ENCODE measurements around the gene PLEKHN1.
A peak's percentile ranks its signal among the peaks of the same experiment; 100 is the strongest.

Gene PLEKHN1

DNA sequence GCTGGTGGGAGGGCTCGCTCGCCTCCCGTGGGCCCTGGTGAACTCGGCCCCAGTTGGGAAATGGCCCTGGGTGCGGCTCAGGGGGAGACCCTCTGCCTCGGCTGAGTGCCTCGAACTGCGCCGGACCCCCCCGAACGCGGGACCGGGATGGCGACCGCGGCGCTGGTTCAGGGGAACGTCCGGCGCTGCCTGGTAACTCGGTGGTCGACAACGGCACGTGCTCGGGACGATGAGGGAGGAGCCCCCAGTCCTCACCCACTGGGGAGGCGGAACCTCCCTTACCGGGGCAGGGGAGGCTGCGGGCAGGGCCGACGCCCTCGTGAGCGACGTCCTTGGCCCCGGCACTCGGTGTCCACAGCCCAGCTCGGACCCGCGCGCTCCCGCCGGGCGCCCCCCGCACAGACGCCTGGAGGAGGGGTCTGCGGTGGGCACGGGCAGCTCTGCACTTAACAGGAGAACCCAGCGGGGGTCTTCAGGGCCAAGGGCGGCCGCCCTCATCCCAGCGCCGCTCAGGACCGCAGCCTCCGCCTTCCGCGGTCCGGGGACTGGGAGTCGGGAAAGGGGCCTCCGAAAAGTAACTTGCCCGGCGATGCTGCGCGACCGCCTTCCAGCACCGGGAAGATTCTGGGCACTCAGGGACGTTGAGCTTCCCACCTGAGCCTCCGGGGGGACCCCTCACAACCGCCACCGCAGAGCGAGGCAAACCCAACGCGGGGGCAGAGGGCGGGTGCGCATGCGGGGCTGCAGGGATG lies 31.9 kb downstream of the PLEKHN1 start:
- no peak overlapping the region for H3K9ac ChIP-seq
- H3K79me2 ChIP-seq: no peaks in the 10 kb centered on the region
- H3K27ac ChIP-seq: no peak overlapping the region
- H3K4me3 ChIP-seq (ENCODE audit: low read depth, low read length): no peak overlapping the region
- TF ChIP-seq, protein P1, sequence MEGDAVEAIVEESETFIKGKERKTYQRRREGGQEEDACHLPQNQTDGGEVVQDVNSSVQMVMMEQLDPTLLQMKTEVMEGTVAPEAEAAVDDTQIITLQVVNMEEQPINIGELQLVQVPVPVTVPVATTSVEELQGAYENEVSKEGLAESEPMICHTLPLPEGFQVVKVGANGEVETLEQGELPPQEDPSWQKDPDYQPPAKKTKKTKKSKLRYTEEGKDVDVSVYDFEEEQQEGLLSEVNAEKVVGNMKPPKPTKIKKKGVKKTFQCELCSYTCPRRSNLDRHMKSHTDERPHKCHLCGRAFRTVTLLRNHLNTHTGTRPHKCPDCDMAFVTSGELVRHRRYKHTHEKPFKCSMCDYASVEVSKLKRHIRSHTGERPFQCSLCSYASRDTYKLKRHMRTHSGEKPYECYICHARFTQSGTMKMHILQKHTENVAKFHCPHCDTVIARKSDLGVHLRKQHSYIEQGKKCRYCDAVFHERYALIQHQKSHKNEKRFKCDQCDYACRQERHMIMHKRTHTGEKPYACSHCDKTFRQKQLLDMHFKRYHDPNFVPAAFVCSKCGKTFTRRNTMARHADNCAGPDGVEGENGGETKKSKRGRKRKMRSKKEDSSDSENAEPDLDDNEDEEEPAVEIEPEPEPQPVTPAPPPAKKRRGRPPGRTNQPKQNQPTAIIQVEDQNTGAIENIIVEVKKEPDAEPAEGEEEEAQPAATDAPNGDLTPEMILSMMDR (IDR thresholded peaks at IDR 0.05): no peak
- no peak overlapping the region for H2AFZ ChIP-seq
- H3K4me2 ChIP-seq (ENCODE audit: low read length): no peak overlapping the region
- H3K36me3 ChIP-seq (ENCODE audit: control insufficient read depth, insufficient read depth, low read length): no peaks in the 10 kb centered on the region
- no peaks in the 10 kb centered on the region for H3K27me3 ChIP-seq (ENCODE audit: control insufficient read depth, insufficient read depth, low read length)
- H3K4me1 ChIP-seq: no peaks in the 10 kb centered on the region
- H3K9me3 ChIP-seq (ENCODE audit: control insufficient read depth, low read length): no peaks in the 10 kb centered on the region

DNA sequence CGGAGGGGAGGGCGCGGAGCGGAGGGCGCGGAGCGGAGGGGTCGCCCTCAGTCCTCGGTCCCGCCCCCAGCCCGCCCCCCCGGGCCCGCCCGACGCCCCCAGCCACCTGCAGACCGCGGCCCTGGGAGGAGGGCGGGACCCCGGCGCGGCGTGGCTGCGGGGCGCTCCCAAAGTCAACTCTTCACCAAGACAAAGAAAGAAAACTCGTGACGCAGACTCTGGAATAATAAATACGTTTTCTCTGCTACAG lies 32.4 kb downstream of the PLEKHN1 start:
- Histone ChIP-seq H3K4me2 (ENCODE audit: low read length) (peak overlapping the region; percentile 99), H3K4me1 (no peaks in the 10 kb centered on the region), H3K36me3 (ENCODE audit: control insufficient read depth, insufficient read depth, low read length) (no peaks in the 10 kb centered on the region), H3K9ac (no peak overlapping the region), H3K4me3 (ENCODE audit: low read depth, low read length) (peak overlapping the region; percentile 42), H3K27me3 (ENCODE audit: control insufficient read depth, insufficient read depth, low read length) (no peaks in the 10 kb centered on the region), H3K79me2 (no peaks in the 10 kb centered on the region), H3K9me3 (ENCODE audit: control insufficient read depth, low read length) (no peaks in the 10 kb centered on the region), H2AFZ (no peak overlapping the region), H3K27ac (no peak overlapping the region)
- TF ChIP-seq, protein P1 (IDR thresholded peaks at IDR 0.05): no peak

DNA sequence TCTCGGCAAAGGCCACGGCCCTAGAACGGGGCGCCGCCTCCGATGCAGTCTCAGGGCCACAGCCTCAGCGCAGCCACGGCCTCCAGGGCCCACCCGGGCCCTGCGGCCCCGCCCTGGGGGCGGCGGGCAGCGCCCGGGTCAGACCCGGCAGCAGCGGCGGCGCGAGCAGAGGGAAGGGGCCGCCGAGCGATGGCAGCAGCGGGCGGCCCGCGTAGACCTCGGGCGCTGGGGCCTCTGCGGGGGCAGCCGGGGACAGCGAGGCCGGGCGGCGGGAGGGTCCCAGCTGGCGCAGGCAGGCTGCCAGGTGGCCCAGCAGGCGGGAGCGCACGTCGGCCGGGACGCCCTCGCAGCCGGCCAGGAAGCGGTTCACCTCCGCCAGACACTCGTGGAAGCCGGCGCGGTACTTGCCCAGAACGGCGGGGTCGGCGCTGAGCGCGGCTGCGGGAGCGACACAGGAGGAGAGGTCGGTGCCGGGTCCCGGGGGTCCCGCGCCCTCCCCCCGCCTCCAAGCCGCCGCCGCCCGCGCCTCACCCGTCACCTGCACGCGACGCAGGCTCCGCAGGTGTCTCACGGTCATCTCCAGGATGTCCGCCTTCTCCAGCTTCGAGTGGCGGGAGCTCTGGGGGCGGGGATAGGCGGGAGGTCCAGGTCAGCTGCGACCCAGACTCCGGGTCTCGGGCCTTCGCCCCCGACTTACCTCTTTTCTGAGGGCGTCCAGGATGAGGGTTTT lies 32.9 kb downstream of the PLEKHN1 start:
- Histone ChIP-seq H3K4me1 (no peaks in the 10 kb centered on the region), H3K4me2 (ENCODE audit: low read length) (peak overlapping the region; percentile 99), H3K36me3 (ENCODE audit: control insufficient read depth, insufficient read depth, low read length) (no peaks in the 10 kb centered on the region), H3K27ac (no peak overlapping the region), H3K79me2 (no peaks in the 10 kb centered on the region), H3K27me3 (ENCODE audit: control insufficient read depth, insufficient read depth, low read length) (no peaks in the 10 kb centered on the region), H3K9ac (no peak overlapping the region), H3K9me3 (ENCODE audit: control insufficient read depth, low read length) (no peaks in the 10 kb centered on the region), H2AFZ (no peak overlapping the region), H3K4me3 (ENCODE audit: low read depth, low read length) (peak overlapping the region; percentile 63)
- TF ChIP-seq, protein P1 (IDR thresholded peaks at IDR 0.05): no peak

DNA sequence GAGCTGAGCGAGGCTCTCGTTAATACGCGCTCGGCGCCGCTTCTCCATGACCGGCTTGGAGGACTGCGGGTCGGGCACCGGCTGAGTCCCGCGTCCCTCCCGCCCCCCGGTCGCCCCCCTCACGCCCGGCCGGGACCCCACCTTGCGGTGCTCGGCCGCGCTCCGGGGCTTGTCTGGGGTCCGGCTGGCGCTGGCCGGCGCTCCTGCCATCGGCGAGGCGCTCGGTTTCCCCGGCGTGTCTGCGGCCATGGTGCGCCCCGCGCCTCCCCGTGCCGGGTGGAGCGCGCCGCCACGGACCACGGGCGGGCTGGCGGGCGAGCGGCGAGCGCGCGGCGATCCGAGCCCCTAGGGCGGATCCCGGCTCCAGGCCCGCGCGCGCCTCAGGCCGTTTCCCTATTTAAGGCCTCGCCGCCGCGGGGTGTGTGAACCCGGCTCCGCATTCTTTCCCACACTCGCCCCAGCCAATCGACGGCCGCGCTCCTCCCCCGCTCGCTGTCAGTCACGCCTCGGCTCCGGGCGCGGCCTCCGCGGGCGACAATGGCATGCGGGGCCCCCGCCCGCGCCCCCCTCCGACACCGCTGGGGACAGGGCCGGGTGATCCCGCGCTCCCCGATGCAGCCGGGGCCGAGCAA lies 33.6 kb downstream of the PLEKHN1 start, which contains the start of gene HES4:
HES4 (minus strand) TSS at position 373 of the 632 bp plus-strand sequence; CDS start at position 249, 124 bp downstream.
- Histone ChIP-seq H3K79me2 (no peaks in the 10 kb centered on the region), H3K9ac (no peak within 1 kb of the TSS), H3K4me1 (peaks cover under 1% of the 10 kb centered on the region), H3K36me3 (ENCODE audit: control insufficient read depth, insufficient read depth, low read length) (no peaks in the 10 kb centered on the region), H3K27me3 (ENCODE audit: control insufficient read depth, insufficient read depth, low read length) (no peaks in the 10 kb centered on the region), H3K27ac (peak within 1 kb of the TSS; percentile 78), H3K4me2 (ENCODE audit: low read length) (peak within 1 kb of the TSS; percentile 99), H3K9me3 (ENCODE audit: control insufficient read depth, low read length) (no peaks in the 10 kb centered on the region), H2AFZ (peak within 1 kb of the TSS; percentile 72), H3K4me3 (ENCODE audit: low read depth, low read length) (peak within 1 kb of the TSS; percentile 82)
- TF ChIP-seq, protein P1 (IDR thresholded peaks at IDR 0.05): no peak

Measured in parathyroid adenoma (tissue), 2 donors.